GM23338 (cell line): ENCODE data around the gene RTKN. TPM values are rescaled to one million over a fixed set of nuclear protein-coding genes. Genes with fewer than 3 reads are reported as not detected.
A peak's percentile ranks its signal among the peaks of the same experiment; 100 is the strongest.

Source experiments
- ATAC-seq: fragments of 200-7000 bp; cut with Tn5 transposase; 3 replicates; pipeline ENCODE4 v1.9.1; 2020
- DNase-seq: peaks from one replicate; pipeline ENCODE4 v3.0.0-alpha.2; 2015; ENCODE audit warnings: low spot score
- H2AFZ ChIP-seq: fragments of 200-600 bp; sonication (generic); 2 replicates; pipeline ENCODE4 v1.8.0; 2016; ENCODE audit warnings: antibody characterized with exemption, mild to moderate bottlenecking, moderate library complexity
- H3F3A ChIP-seq: fragments of 200-600 bp; sonication (generic); replicated peaks from 2 replicates; pipeline ENCODE4 v1.8.0; 2017; ENCODE audit warnings: antibody characterized with exemption, mixed run types, low read depth
- H3K27ac ChIP-seq: fragments of 200-600 bp; sonication (generic); 2 replicates; pipeline ENCODE4 v1.6.1; 2016; ENCODE audit warnings: low read depth
- H3K27me3 ChIP-seq: fragments of 200-600 bp; sonication (generic); 2 replicates; pipeline ENCODE4 v1.8.0; 2016; ENCODE audit warnings: mild to moderate bottlenecking, mixed run types, moderate library complexity; ENCODE audit not compliant: insufficient read depth
- H3K36me3 ChIP-seq: fragments of 200-600 bp; sonication (generic); 2 replicates; pipeline ENCODE4 v1.8.0; 2016; ENCODE audit warnings: mild to moderate bottlenecking; ENCODE audit not compliant: insufficient read depth
- H3K4me1 ChIP-seq: fragments of 200-600 bp; sonication (generic); 2 replicates; pipeline ENCODE4 v1.8.0; 2016; ENCODE audit warnings: mild to moderate bottlenecking, moderate library complexity; ENCODE audit not compliant: insufficient read depth
- H3K4me2 ChIP-seq: fragments of 200-600 bp; sonication (generic); 2 replicates; pipeline ENCODE4 v1.7.1; 2017; ENCODE audit warnings: mixed run types
- H3K4me3 ChIP-seq: fragments of 200-600 bp; sonication (generic); 2 replicates; pipeline ENCODE4 v1.6.1; 2016; ENCODE audit warnings: mixed run types
- H3K79me2 ChIP-seq: fragments of 200-600 bp; sonication (generic); replicated peaks from 2 replicates; pipeline ENCODE4 v1.8.0; 2017; ENCODE audit warnings: mild to moderate bottlenecking; ENCODE audit not compliant: insufficient read depth
- H3K9me2 ChIP-seq: fragments of 200-600 bp; sonication (generic); 2 replicates; pipeline ENCODE4 v1.8.0; 2017; ENCODE audit not compliant: insufficient read depth
- H4K20me1 ChIP-seq: fragments of 200-600 bp; sonication (generic); replicated peaks from 2 replicates; pipeline ENCODE4 v1.8.0; 2017; ENCODE audit warnings: mild to moderate bottlenecking; ENCODE audit not compliant: insufficient read depth
- H3K27ac Mint-ChIP-seq: 2 replicates; pipeline ENCODE4 v1.8.0; 2020; ENCODE audit warnings: inconsistent platforms, mild to moderate bottlenecking, moderate library complexity, mixed read lengths
- H3K27me3 Mint-ChIP-seq: 3 replicates; pipeline ENCODE4 v1.8.0; 2022; ENCODE audit warnings: low read depth, mild to moderate bottlenecking, moderate library complexity, mixed read lengths, inconsistent platforms; ENCODE audit not compliant: insufficient read depth, poor library complexity
- H3K36me3 Mint-ChIP-seq: 3 replicates; pipeline ENCODE4 v1.8.0; 2021; ENCODE audit warnings: low read depth, mild to moderate bottlenecking, inconsistent platforms, moderate library complexity, mixed read lengths
- H3K4me1 Mint-ChIP-seq: 3 replicates; pipeline ENCODE4 v1.8.0; 2020; ENCODE audit warnings: mild to moderate bottlenecking, inconsistent platforms, mixed read lengths
- H3K4me3 Mint-ChIP-seq: 3 replicates; pipeline ENCODE4 v1.8.0; 2021; ENCODE audit warnings: moderate library complexity, mild to moderate bottlenecking, inconsistent platforms, mixed read lengths
- H3K9me3 Mint-ChIP-seq: 3 replicates; pipeline ENCODE4 v1.8.0; 2020; ENCODE audit warnings: moderate library complexity, mild to moderate bottlenecking, inconsistent platforms, mixed read lengths
- CREB1 ChIP-seq: fragments of 250-450 bp; sonication (Bioruptor Pico); IDR thresholded peaks from 2 replicates; pipeline ENCODE4 v1.5.0; 2020; ENCODE audit warnings: low read depth, mild to moderate bottlenecking, moderate library complexity
- ETS1 ChIP-seq: IDR thresholded peaks from 2 replicates; pipeline ENCODE4 v1.6.1; 2016; ENCODE audit warnings: antibody characterized with exemption
- EZH2 ChIP-seq: fragments of 200-600 bp; sonication (generic); IDR thresholded peaks from one replicate; pipeline ENCODE4 v1.8.0; 2017; ENCODE audit warnings: antibody characterized with exemption, mild to moderate bottlenecking, low read depth; ENCODE audit not compliant: unreplicated experiment
- EZH2phosphoT487 ChIP-seq: fragments of 200-600 bp; sonication (generic); IDR thresholded peaks from one replicate; pipeline ENCODE4 v1.8.1; 2018; ENCODE audit warnings: antibody characterized with exemption; ENCODE audit not compliant: unreplicated experiment
- JUNB ChIP-seq: IDR thresholded peaks from one replicate; pipeline ENCODE4 v1.6.1; 2016; ENCODE audit warnings: antibody characterized with exemption; ENCODE audit not compliant: unreplicated experiment
- NANOG ChIP-seq: IDR thresholded peaks from 2 replicates; pipeline ENCODE4 v1.6.1; 2016; ENCODE audit warnings: antibody characterized with exemption, borderline replicate concordance
- POLR2AphosphoS5 ChIP-seq: IDR thresholded peaks from 2 replicates; pipeline ENCODE4 v1.6.1; 2016; ENCODE audit warnings: antibody characterized with exemption, low read depth
- REST ChIP-seq: IDR thresholded peaks from one replicate; pipeline ENCODE4 v1.6.1; 2018; ENCODE audit warnings: antibody characterized with exemption; ENCODE audit not compliant: unreplicated experiment
- STAT1 ChIP-seq: IDR thresholded peaks from one replicate; pipeline ENCODE4 v1.6.1; 2016; ENCODE audit warnings: antibody characterized with exemption; ENCODE audit not compliant: unreplicated experiment
- ZNF114 ChIP-seq: fragments of 250-450 bp; sonication (Bioruptor Pico); IDR thresholded peaks from 2 replicates; pipeline ENCODE4 v1.5.0; 2020; ENCODE audit warnings: mild to moderate bottlenecking, moderate library complexity
- ZNF331 ChIP-seq: fragments of 250-450 bp; sonication (Bioruptor Pico); IDR thresholded peaks from 2 replicates; pipeline ENCODE4 v1.5.0; 2020; ENCODE audit warnings: low read depth, mild to moderate bottlenecking, moderate library complexity
- polyA plus RNA-seq: library from polyadenylated mRNA; unstranded; fragments of >200 nt; fragmentation: Nextera tagmentation; extraction: Ambion mirVana; gene quantifications from 2 replicates; pipeline ENCODE4 v1.2.1, GENCODE V29; 2016
- total RNA-seq: library from RNA; depleted of rRNA; stranded (reverse); fragments of >200 nt; shearing (Covaris generic); gene quantifications from 2 replicates; pipeline ENCODE4 v1.2.3, GENCODE V29; 2014
- TF ChIP-seq, protein P1 (sequence below), 2 experiments: fragments of 200-600 bp in 1 of 2; sonication (generic) in 1 of 2; conservative IDR thresholded peaks; 2 replicates each; pipeline versions ENCODE4 v1.5.1 to v1.6.1; 2016 to 2017; ENCODE audit warnings: antibody characterized with exemption in 2 of 2, low read depth in 2 of 2, mild to moderate bottlenecking in 2 of 2, moderate library complexity in 1 of 2
- TF ChIP-seq, protein P2 (sequence below): fragments of 250-450 bp; sonication (Bioruptor Pico); IDR thresholded peaks from 2 replicates; pipeline ENCODE4 v1.5.0; 2020; ENCODE audit warnings: mild to moderate bottlenecking, moderate library complexity

Gene RTKN
- total and polyA plus RNA-seq, 2 experiments from 2014 or later: 24.5 to 50.0 TPM

DNA sequence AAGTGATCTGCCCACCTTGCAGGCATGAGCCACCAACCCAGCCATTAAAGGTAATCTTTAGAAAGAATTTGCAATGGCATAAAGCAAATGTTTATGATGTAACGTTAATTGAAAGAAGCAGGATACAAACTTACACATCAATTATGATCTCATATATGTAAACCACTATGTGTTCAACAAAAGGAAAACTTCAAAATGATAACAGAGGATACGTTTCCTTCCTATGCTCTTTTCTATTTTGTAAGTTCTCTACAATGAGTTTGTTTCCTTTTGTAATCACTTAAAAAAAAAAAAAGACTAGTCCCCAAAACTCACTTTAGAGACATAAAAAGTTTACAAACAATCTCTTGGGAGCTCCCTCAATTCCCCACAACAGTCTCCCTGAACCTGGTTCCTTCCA, 21.7 kb downstream of the RTKN start:
- ATAC-seq (no peak), DNase-seq (no peak)
- Histone ChIP-seq H3K4me3 (no peak overlapping the region), H3K27me3 (peaks cover 31% of the 10 kb centered on the region), H3K4me1 (peaks cover 12% of the 10 kb centered on the region), H3K9me2 (no peaks in the 10 kb centered on the region), H3K27ac (no peak overlapping the region), H4K20me1 (no peaks in the 10 kb centered on the region; the same call in 1 of the 2 replicates), H3K4me2 (no peak overlapping the region), H3F3A (peaks cover 8% of the 10 kb centered on the region; the same call in 1 of the 2 replicates), H3K36me3 (no peaks in the 10 kb centered on the region), H2AFZ (no peak overlapping the region), H3K79me2 (no peaks in the 10 kb centered on the region)
- Mint-ChIP-seq H3K4me3 (peak overlapping the region; percentile 9; the same call in 1 of the 3 replicates), H3K9me3 (no peaks in the 10 kb centered on the region), H3K27me3 (peaks cover 48% of the 10 kb centered on the region), H3K36me3 (peaks cover 4% of the 10 kb centered on the region; the same call in 2 of the 3 replicates), H3K27ac (no peak overlapping the region), H3K4me1 (peaks cover 23% of the 10 kb centered on the region)
- TF ChIP-seq ZNF114 (CRISPR knock-in tag) (no peak), ZNF331 (no peak), REST (no peak), POLR2AphosphoS5 (no peak), EZH2phosphoT487 (no peak), JUNB (no peak), NANOG (no peak), EZH2 (no peak), STAT1 (no peak), CREB1 (CRISPR knock-in tag) (no peak), ETS1 (no peak)
- TF ChIP-seq, protein P1, sequence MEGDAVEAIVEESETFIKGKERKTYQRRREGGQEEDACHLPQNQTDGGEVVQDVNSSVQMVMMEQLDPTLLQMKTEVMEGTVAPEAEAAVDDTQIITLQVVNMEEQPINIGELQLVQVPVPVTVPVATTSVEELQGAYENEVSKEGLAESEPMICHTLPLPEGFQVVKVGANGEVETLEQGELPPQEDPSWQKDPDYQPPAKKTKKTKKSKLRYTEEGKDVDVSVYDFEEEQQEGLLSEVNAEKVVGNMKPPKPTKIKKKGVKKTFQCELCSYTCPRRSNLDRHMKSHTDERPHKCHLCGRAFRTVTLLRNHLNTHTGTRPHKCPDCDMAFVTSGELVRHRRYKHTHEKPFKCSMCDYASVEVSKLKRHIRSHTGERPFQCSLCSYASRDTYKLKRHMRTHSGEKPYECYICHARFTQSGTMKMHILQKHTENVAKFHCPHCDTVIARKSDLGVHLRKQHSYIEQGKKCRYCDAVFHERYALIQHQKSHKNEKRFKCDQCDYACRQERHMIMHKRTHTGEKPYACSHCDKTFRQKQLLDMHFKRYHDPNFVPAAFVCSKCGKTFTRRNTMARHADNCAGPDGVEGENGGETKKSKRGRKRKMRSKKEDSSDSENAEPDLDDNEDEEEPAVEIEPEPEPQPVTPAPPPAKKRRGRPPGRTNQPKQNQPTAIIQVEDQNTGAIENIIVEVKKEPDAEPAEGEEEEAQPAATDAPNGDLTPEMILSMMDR (conservative IDR thresholded peaks at IDR 0.05; ENCODE audit: low read depth in 2 of 2): no peak
- TF ChIP-seq, protein P2, sequence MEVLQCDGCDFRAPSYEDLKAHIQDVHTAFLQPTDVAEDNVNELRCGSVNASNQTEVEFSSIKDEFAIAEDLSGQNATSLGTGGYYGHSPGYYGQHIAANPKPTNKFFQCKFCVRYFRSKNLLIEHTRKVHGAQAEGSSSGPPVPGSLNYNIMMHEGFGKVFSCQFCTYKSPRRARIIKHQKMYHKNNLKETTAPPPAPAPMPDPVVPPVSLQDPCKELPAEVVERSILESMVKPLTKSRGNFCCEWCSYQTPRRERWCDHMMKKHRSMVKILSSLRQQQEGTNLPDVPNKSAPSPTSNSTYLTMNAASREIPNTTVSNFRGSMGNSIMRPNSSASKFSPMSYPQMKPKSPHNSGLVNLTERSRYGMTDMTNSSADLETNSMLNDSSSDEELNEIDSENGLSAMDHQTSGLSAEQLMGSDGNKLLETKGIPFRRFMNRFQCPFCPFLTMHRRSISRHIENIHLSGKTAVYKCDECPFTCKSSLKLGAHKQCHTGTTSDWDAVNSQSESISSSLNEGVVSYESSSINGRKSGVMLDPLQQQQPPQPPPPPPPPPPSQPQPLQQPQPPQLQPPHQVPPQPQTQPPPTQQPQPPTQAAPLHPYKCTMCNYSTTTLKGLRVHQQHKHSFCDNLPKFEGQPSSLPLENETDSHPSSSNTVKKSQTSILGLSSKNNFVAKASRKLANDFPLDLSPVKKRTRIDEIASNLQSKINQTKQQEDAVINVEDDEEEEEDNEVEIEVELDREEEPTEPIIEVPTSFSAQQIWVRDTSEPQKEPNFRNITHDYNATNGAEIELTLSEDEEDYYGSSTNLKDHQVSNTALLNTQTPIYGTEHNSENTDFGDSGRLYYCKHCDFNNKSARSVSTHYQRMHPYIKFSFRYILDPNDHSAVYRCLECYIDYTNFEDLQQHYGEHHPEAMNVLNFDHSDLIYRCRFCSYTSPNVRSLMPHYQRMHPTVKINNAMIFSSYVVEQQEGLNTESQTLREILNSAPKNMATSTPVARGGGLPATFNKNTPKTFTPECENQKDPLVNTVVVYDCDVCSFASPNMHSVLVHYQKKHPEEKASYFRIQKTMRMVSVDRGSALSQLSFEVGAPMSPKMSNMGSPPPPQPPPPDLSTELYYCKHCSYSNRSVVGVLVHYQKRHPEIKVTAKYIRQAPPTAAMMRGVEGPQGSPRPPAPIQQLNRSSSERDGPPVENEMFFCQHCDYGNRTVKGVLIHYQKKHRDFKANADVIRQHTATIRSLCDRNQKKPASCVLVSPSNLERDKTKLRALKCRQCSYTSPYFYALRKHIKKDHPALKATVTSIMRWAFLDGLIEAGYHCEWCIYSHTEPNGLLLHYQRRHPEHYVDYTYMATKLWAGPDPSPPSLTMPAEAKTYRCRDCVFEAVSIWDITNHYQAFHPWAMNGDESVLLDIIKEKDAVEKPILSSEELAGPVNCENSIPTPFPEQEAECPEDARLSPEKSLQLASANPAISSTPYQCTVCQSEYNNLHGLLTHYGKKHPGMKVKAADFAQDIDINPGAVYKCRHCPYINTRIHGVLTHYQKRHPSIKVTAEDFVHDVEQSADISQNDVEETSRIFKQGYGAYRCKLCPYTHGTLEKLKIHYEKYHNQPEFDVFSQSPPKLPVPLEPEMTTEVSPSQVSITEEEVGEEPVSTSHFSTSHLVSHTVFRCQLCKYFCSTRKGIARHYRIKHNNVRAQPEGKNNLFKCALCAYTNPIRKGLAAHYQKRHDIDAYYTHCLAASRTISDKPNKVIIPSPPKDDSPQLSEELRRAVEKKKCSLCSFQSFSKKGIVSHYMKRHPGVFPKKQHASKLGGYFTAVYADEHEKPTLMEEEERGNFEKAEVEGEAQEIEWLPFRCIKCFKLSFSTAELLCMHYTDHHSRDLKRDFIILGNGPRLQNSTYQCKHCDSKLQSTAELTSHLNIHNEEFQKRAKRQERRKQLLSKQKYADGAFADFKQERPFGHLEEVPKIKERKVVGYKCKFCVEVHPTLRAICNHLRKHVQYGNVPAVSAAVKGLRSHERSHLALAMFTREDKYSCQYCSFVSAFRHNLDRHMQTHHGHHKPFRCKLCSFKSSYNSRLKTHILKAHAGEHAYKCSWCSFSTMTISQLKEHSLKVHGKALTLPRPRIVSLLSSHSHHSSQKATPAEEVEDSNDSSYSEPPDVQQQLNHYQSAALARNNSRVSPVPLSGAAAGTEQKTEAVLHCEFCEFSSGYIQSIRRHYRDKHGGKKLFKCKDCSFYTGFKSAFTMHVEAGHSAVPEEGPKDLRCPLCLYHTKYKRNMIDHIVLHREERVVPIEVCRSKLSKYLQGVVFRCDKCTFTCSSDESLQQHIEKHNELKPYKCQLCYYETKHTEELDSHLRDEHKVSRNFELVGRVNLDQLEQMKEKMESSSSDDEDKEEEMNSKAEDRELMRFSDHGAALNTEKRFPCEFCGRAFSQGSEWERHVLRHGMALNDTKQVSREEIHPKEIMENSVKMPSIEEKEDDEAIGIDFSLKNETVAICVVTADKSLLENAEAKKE: no peak
